Heart left ventricle (tissue), 13 donors: ENCODE data around the gene DHX29.

Experiments used
- CTCF ChIP-seq, 12 donors: fragments of 200-600 bp; sonication (generic) in 4 of 12; IDR thresholded peaks; one replicate each; pipeline versions ENCODE4 v1.5.0 to v1.8.0; 2018 to 2022; ENCODE audit warnings: antibody characterized with exemption in 12 of 12, mild to moderate bottlenecking in 5 of 12
- POLR2A ChIP-seq, 2 donors: fragments of 450-650 bp; IDR thresholded peaks; one replicate each; pipeline ENCODE4 v1.6.1; 2017; ENCODE audit warnings: antibody characterized with exemption in 2 of 2, mild to moderate bottlenecking in 2 of 2, moderate library complexity in 2 of 2
- donor health status: ischemic (EF 13 %, LVEDD 7.1; RV severe dilation, severe dysfunction).
- donor health status: DM: no; HTN: yes; CAD: no.
- donor health status: DM: no; HTN: no; CAD: no.
- donor health status: ischemic (EF 25% LVEDD 6.9; RV normal size, moderate dysfunction).
- donor health status: ischemic (EF 25% LVEDD 5.7; RV mildly dilated, moderate dysfunction).
- donor health status: ischemic (EF 35%, LVEDD 5.7; RV mildly dilated, moderate dysfunction).
- donor health status: nonischemic (EF 11% LVEDD 7.7; RV severe dilation, severe dysfunction).
- donor health status: DM: yes; HTN: yes; CAD: no.
- donor health status: PGD.
- donor health status: ischemic (EF 29% LVEDD 5.4; RV normal size, mild dysfunction).
- donor health status: nonischemic (EF 23%, LVEDD 6.1; RV moderate dilation, normal function).

- TF ChIP-seq CTCF (IDR thresholded peaks at IDR 0.05) (peak in 3 of 12 donors; percentile 10 to 29 (median 16)), POLR2A (IDR thresholded peaks at IDR 0.05) (no peak)
These were observed 80.4 kb downstream of the DHX29 start, which contains the start of gene MCIDAS for GRCh38 chr5:55226934-55227663.
